ENCODE measurements around the gene LHX3.

GRCh38 chr9:136252281-136252680 is 47.4 kb upstream of the LHX3 start:
- TF ChIP-seq CTCF (IDR thresholded peaks at IDR 0.05; ENCODE audit: insufficient read depth, low read length): no peak
- no peak for TF ChIP-seq POLR2AphosphoS5 (IDR thresholded peaks at IDR 0.05; ENCODE audit: low read depth)
